HuH-7.5 (cell line): ENCODE results near the gene IZUMO4.
"Not testable (repeated sequence)": the region's sequence is repeated elsewhere in the genome, so short reads cannot be mapped to it uniquely, and the experiment has no call there.

Experiments used
- DNase-seq: peaks from one replicate; pipeline ENCODE4 v3.0.0; 2011; ENCODE audit warnings: low spot score

The IZUMO4 gene

GRCh38 chr19:2123682-2124387 lies 27.1 kb downstream of the IZUMO4 start:
- no peak for DNase-seq

- no peak for DNase-seq
These were observed 30.3 kb downstream of the IZUMO4 start for GRCh38 chr19:2126879-2127518.

- no peak for DNase-seq
These were observed 31.0 kb downstream of the IZUMO4 start for GRCh38 chr19:2127758-2128157.

GRCh38 chr19:2128252-2128651 lies 31.5 kb downstream of the IZUMO4 start:
- DNase-seq: not testable (repeated sequence)

GRCh38 chr19:2129022-2129421 lies 32.3 kb downstream of the IZUMO4 start:
- DNase-seq: no peak

GRCh38 chr19:2129486-2129885 lies 32.8 kb downstream of the IZUMO4 start:
- DNase-seq: no peak

- DNase-seq: no peak
These were observed 33.4 kb downstream of the IZUMO4 start for GRCh38 chr19:2129892-2130770.

- not testable (repeated sequence) for DNase-seq
These were observed 34.6 kb downstream of the IZUMO4 start for GRCh38 chr19:2131012-2131975.

GRCh38 chr19:2132191-2132590 lies 35.5 kb downstream of the IZUMO4 start:
- no peak for DNase-seq

GRCh38 chr19:2132731-2133490 lies 36.2 kb downstream of the IZUMO4 start:
- no peak for DNase-seq

GRCh38 chr19:2135474-2136402 lies 39.0 kb downstream of the IZUMO4 start:
- DNase-seq: no peak

GRCh38 chr19:2136796-2137195 lies 40.1 kb downstream of the IZUMO4 start:
- no peak for DNase-seq

- DNase-seq: no peak
These were observed 41.5 kb downstream of the IZUMO4 start for GRCh38 chr19:2138061-2138728.

- DNase-seq: no peak
These were observed 42.8 kb downstream of the IZUMO4 start for GRCh38 chr19:2139385-2140137.

GRCh38 chr19:2140138-2140569 lies 43.4 kb downstream of the IZUMO4 start:
- DNase-seq: no peak

GRCh38 chr19:2142173-2142829 lies 45.6 kb downstream of the IZUMO4 start:
- DNase-seq: no peak

- no peak for DNase-seq
These were observed 47.5 kb downstream of the IZUMO4 start for GRCh38 chr19:2144190-2144589.

GRCh38 chr19:2145831-2146241 lies 49.1 kb downstream of the IZUMO4 start:
- no peak for DNase-seq
